Myocyte (in vitro differentiated cells): Measurements from ENCODE around the gene RORB. TPM values are rescaled to one million over a fixed set of nuclear protein-coding genes. Genes with fewer than 3 reads are reported as not detected.
"Not testable (repeated sequence)": the region's sequence is repeated elsewhere in the genome, so short reads cannot be mapped to it uniquely, and the experiment has no call there.

Experiments
- DNase-seq: peaks from one replicate; pipeline ENCODE4 v3.0.0-alpha.2; 2012; ENCODE audit warnings: low read depth
- total RNA-seq: library from RNA; depleted of rRNA; stranded (reverse); fragments of >200 nt; gene quantifications from 2 replicates; pipeline ENCODE4 v1.2.3, GENCODE V29; 2014

The RORB gene
- total RNA-seq, 1 donor from 2014 or later = not detected

- DNase-seq = no peak
Observed at GRCh38 chr9:74512416-74512815, 15.3 kb downstream of the RORB start.

- DNase-seq = no peak
Observed at GRCh38 chr9:74513221-74513620, 16.1 kb downstream of the RORB start.

GRCh38 chr9:74517188-74517587 is 20.1 kb downstream of the RORB start:
- no peak for DNase-seq

- no peak for DNase-seq
Observed at GRCh38 chr9:74519419-74519818, 22.3 kb downstream of the RORB start.

GRCh38 chr9:74521009-74521408 is 23.9 kb downstream of the RORB start:
- DNase-seq = no peak

GRCh38 chr9:74524289-74524688 is 27.2 kb downstream of the RORB start:
- DNase-seq = no peak

- DNase-seq = no peak
Observed at GRCh38 chr9:74526215-74526614, 29.1 kb downstream of the RORB start.

- DNase-seq = no peak
Observed at GRCh38 chr9:74527718-74528117, 30.6 kb downstream of the RORB start.

GRCh38 chr9:74528207-74528606 is 31.1 kb downstream of the RORB start:
- no peak for DNase-seq

GRCh38 chr9:74530458-74530857 is 33.3 kb downstream of the RORB start:
- DNase-seq = not testable (repeated sequence)

- DNase-seq = no peak
Observed at GRCh38 chr9:74533253-74533652, 36.1 kb downstream of the RORB start.

GRCh38 chr9:74534841-74535240 is 37.7 kb downstream of the RORB start:
- no peak for DNase-seq

GRCh38 chr9:74543145-74543544 is 46.0 kb downstream of the RORB start:
- no peak for DNase-seq

GRCh38 chr9:74551266-74551665 is 54.1 kb downstream of the RORB start:
- no peak for DNase-seq

- DNase-seq = no peak
Observed at GRCh38 chr9:74554751-74555419, 57.8 kb downstream of the RORB start.

GRCh38 chr9:74555565-74555964 is 58.4 kb downstream of the RORB start:
- DNase-seq = no peak

- no peak for DNase-seq
Observed at GRCh38 chr9:74556685-74557084, 59.5 kb downstream of the RORB start.

GRCh38 chr9:74557571-74557970 is 60.4 kb downstream of the RORB start:
- no peak for DNase-seq

- DNase-seq = no peak
Observed at GRCh38 chr9:74562611-74563010, 65.5 kb downstream of the RORB start.

- DNase-seq = peak; percentile 26
Observed at GRCh38 chr9:74570879-74571512, 73.9 kb downstream of the RORB start.

GRCh38 chr9:74573640-74574191 is 76.6 kb downstream of the RORB start:
- peak; percentile 39 for DNase-seq

GRCh38 chr9:74576176-74576575 is 79.0 kb downstream of the RORB start:
- DNase-seq = no peak

- DNase-seq = peak; percentile 21
Observed at GRCh38 chr9:74577956-74578355, 80.8 kb downstream of the RORB start.
